Stimulated activated effector memory CD8-positive, alpha-beta T cell treated with anti-CD3 and anti-CD28 coated beads, Interleukin-12 subunit alpha, Interleukin-12 subunit beta, amount 100 ng/mL, for 72 hours (primary cell): ENCODE data around the gene SAMD4A.

Experiments used
- ATAC-seq: fragments of 150-1000 bp; cut with Tn5 transposase; 2 replicates; pipeline ENCODE4 v1.10.0; 2021
- DNase-seq, 2 donors: peaks; one replicate each; pipeline ENCODE4 v3.0.0; 2021 to 2022; ENCODE audit warnings: low spot score in 2 of 2
- H3K27ac Mint-ChIP-seq: one replicate; pipeline ENCODE4 v1.8.0; 2022; ENCODE audit warnings: mild to moderate bottlenecking, mixed read lengths
- H3K36me3 Mint-ChIP-seq: one replicate; pipeline ENCODE4 v1.8.0; 2022; ENCODE audit warnings: mild to moderate bottlenecking, mixed read lengths
- H3K4me1 Mint-ChIP-seq: one replicate; pipeline ENCODE4 v1.8.0; 2022; ENCODE audit warnings: mixed read lengths
- H3K4me3 Mint-ChIP-seq: one replicate; pipeline ENCODE4 v1.8.0; 2022; ENCODE audit warnings: mild to moderate bottlenecking, mixed read lengths
- H3K9me3 Mint-ChIP-seq: one replicate; pipeline ENCODE4 v1.8.0; 2022; ENCODE audit warnings: mixed read lengths

Gene SAMD4A

DNA sequence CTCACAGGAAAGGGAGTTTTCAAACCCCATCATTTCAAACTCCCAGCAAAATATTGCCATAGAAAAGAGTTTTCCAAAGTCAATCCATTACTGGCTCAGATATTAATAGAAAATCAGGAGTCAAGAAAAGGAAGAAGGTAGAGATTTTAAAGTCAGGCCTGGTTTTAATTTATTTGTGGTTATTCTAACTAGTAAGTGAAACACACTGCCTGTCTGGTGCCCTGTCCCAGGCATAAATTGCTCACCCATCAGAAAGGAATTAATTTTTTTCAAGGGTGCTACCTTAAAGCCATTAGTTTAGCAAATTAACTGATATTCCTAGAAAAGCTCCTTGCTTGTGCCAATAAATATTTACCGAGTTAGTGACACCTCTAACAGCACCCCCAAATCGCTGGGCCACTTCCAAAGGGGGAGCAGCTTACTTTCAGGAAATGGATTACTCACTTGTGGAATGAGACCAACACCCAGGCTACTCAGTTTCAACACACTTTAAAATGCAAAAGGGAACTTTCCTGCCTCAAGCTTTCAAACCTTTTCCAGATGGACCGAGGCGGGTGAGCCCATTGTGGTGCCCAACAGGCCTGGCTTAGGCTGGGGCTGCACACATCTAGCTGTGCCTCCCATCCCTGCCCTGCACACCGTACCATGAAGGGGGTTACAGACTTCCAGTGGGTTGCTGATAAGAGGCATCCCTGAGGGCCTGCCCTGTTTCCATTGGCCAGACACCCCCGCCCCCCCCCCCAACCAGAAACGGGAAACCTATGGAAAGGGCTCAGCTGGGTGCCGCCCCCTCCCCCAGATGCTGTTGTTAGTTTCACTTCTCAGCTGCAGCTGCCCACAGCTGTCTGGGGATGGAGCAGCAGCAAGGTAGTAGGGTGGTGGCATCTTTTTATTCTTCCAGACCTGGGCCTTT, 117.2 kb downstream of the SAMD4A start:
- H3K27ac Mint-ChIP-seq, result no peak overlapping the region

GRCh38 chr14:54685286-54685845, 118.4 kb downstream of the SAMD4A start:
- ATAC-seq, result peak; percentile 58
- H3K4me3 Mint-ChIP-seq, result no peak overlapping the region
- no peaks in the 10 kb centered on the region for H3K9me3 Mint-ChIP-seq
- H3K4me1 Mint-ChIP-seq, result peaks cover 30% of the 10 kb centered on the region
- peaks cover 6% of the 10 kb centered on the region for H3K36me3 Mint-ChIP-seq
- no peak for DNase-seq
- H3K27ac Mint-ChIP-seq, result no peak overlapping the region

More for the DNA sequence above, 117.2 kb downstream of the SAMD4A start:
- no peak for ATAC-seq
- peaks cover 30% of the 10 kb centered on the region for H3K4me1 Mint-ChIP-seq
- no peak overlapping the region for H3K4me3 Mint-ChIP-seq
- DNase-seq, result no peak
- H3K36me3 Mint-ChIP-seq, result no peaks in the 10 kb centered on the region
- H3K9me3 Mint-ChIP-seq, result no peaks in the 10 kb centered on the region

GRCh38 chr14:54686219-54686870, 119.4 kb downstream of the SAMD4A start:
- ATAC-seq (no peak), DNase-seq (no peak)
- no peak overlapping the region for H3K27ac Mint-ChIP-seq
- no peak overlapping the region for H3K4me3 Mint-ChIP-seq
- peaks cover 6% of the 10 kb centered on the region for H3K36me3 Mint-ChIP-seq
- H3K9me3 Mint-ChIP-seq, result no peaks in the 10 kb centered on the region
- peaks cover 30% of the 10 kb centered on the region for H3K4me1 Mint-ChIP-seq

DNA sequence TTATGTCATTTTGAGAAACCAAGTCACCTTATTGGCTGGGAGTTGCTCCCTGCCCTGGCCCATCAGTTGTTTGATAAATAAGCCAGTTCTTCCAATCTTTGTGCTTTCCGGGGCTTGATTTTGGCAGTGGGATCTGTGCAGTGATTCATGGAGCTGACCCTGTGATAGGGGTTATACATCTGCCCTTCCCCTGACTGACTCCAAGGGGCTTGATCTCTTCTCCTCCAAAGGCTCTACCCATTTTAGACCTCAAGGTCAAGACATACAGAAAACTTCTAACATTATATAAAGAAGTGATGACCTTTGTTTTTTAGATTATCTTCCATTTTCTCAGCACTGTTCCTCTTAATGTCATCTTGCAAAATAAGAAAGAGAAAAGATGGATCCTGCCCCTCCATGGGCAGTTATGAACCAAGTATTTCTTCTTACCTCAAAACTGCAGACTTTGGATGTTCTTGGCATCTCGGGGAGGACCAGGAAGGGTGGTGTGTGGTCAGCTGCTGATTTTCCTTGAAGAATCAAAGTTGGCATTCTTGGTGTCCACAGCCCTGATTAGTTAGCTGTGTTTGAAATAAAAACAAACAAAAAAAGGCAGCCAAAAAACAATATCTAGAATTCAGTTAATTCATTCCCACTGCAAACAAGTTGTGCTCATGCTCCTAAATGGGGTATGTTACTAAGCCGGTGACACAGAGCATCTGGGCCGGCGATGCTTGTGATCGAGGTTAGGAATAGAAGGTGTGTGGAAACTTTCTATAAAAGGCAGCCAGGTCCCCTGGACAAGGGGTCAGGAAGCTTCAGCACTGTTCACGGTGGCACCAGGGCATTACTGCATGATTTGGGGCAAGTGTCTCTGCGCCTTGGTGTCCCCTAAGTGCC, 120.2 kb downstream of the SAMD4A start:
- Mint-ChIP-seq H3K36me3 (peaks cover 6% of the 10 kb centered on the region), H3K4me1 (peaks cover 30% of the 10 kb centered on the region), H3K27ac (no peak overlapping the region), H3K9me3 (no peaks in the 10 kb centered on the region), H3K4me3 (no peak overlapping the region)
- no peak for ATAC-seq
- DNase-seq, result no peak

- ATAC-seq, result peak; percentile 25
- Mint-ChIP-seq H3K4me3 (no peak overlapping the region), H3K4me1 (peaks cover 30% of the 10 kb centered on the region), H3K36me3 (peaks cover 6% of the 10 kb centered on the region), H3K9me3 (no peaks in the 10 kb centered on the region), H3K27ac (no peak overlapping the region)
- no peak for DNase-seq
Measured at GRCh38 chr14:54687750-54688119, 120.8 kb downstream of the SAMD4A start.

DNA sequence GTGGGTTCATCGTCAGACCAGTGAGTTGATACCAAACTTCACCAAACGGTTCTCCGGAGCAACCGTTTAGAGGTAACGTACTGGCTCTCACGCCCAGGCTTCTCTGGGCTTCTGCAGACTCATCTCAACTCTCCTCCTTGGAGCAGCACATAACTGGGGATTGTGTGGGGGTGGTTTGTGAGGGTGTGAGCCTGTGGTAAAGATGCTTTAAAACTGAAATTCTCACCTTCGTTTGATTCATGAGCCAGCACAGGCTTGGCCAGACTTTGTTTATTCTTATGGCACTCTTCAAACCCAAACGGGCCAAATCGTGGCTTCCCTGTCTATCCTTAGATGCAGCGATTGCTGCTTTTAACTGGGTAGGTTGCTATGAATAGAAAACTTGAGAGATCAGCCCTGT, 121.3 kb downstream of the SAMD4A start:
- Mint-ChIP-seq H3K9me3 (no peaks in the 10 kb centered on the region), H3K27ac (no peak overlapping the region), H3K4me1 (peaks cover 30% of the 10 kb centered on the region), H3K4me3 (no peak overlapping the region), H3K36me3 (peaks cover 6% of the 10 kb centered on the region)
- DNase-seq, result no peak
- peak; percentile 89 for ATAC-seq

- Mint-ChIP-seq H3K4me1 (peaks cover 29% of the 10 kb centered on the region), H3K27ac (no peak overlapping the region), H3K36me3 (peaks cover 6% of the 10 kb centered on the region), H3K9me3 (no peaks in the 10 kb centered on the region), H3K4me3 (no peak overlapping the region)
- ATAC-seq (no peak), DNase-seq (no peak)
Measured at GRCh38 chr14:54689928-54690327, 123.0 kb downstream of the SAMD4A start.

DNA sequence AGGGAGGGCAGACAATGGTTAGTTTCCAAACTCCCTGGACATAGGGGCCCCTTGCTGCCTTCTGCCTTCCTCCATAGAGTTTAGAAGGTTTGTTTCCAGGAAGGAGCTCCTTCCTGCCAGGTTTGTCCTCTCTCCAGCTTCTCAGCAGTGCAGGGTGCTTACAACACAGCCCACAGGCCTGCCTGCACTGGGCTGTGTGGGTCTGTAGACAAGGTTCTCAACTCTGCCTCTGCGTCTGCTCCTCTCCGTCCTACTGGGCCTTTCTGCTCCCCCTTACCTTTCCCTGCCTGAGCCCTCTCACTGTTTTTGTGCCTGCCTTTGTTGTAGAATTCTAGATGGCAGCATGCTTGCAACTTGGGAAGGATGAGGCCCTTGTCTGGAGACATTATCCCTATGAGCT, 124.0 kb downstream of the SAMD4A start:
- ATAC-seq, result no peak
- Mint-ChIP-seq H3K36me3 (peaks cover 6% of the 10 kb centered on the region), H3K27ac (peak overlapping the region; percentile 29)

DNA sequence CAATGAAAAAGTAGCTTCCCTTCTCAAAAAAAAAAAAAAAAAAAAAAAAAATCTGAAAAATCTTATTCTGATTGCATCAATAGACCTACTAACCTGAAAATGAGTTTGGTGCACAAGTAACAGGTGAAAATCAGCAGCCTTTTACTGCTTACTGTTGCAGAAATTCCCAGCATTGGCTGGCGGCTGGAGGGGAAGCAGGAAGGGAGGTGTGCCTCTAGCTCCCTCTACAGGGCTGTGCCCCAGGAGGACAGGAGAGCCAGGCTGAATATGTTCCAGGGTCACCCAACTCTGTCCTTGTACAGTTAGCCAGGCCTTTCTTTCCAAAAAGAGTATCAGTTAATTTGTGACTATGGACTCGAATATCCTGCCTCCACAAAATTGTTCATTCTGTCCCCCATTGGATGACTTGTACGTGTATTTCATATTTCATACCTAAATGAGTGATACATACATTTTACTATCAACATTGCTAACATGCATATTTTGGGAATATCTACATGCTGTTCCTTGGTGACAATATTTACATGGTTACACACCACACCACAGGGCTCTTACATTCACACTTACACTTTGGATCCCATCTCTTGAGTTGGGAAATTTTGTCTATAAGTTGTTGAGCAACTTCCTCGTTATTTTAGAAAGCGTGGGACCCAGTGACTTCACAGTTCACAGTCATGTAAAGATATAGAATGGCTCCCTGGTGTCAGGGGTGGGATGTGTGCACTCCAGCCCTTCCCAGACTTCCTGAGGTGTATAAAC, 124.8 kb downstream of the SAMD4A start:
- Mint-ChIP-seq H3K4me3 (no peak overlapping the region), H3K9me3 (no peaks in the 10 kb centered on the region), H3K4me1 (peaks cover 19% of the 10 kb centered on the region), H3K36me3 (peaks cover 6% of the 10 kb centered on the region), H3K27ac (no peak overlapping the region)
- ATAC-seq (peak; percentile 64), DNase-seq (peak; percentile 23 to 69)

More for the DNA sequence above, 124.0 kb downstream of the SAMD4A start:
- Mint-ChIP-seq H3K9me3 (no peaks in the 10 kb centered on the region), H3K4me3 (no peak overlapping the region), H3K4me1 (peaks cover 20% of the 10 kb centered on the region)
- no peak for DNase-seq

GRCh38 chr14:54692284-54692772, 125.4 kb downstream of the SAMD4A start:
- no peak for ATAC-seq
- H3K27ac Mint-ChIP-seq, result no peak overlapping the region

DNA sequence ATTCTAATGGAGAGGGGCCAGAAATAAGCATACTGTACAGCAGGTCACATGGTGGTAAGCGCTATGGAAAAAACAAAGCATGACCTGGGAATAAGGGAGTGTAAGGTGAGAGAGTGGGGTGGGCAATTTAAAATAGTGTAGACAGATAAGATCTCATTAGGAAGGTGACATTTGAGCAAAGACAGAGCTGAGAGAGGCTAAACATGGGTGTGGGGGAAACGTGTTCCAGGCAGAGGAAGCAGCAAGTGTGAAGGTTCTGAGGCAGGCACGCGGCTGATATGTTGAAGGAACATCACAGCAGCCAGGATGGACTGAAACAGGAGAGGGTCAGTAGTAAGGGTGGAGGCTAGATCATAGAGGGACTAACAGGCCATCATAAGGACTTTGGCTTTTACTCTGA, 126.8 kb downstream of the SAMD4A start:
- peaks cover 6% of the 10 kb centered on the region for H3K36me3 Mint-ChIP-seq
- ATAC-seq (no peak), DNase-seq (no peak)
- no peak overlapping the region for H3K4me3 Mint-ChIP-seq
- no peak overlapping the region for H3K27ac Mint-ChIP-seq
- H3K4me1 Mint-ChIP-seq, result no peaks in the 10 kb centered on the region
- H3K9me3 Mint-ChIP-seq, result no peaks in the 10 kb centered on the region

More at GRCh38 chr14:54692284-54692772, 125.4 kb downstream of the SAMD4A start:
- Mint-ChIP-seq H3K4me1 (peaks cover 14% of the 10 kb centered on the region), H3K36me3 (peaks cover 6% of the 10 kb centered on the region), H3K9me3 (no peaks in the 10 kb centered on the region), H3K4me3 (no peak overlapping the region)
- no peak for DNase-seq

- Mint-ChIP-seq H3K4me3 (no peak overlapping the region), H3K36me3 (peaks cover under 1% of the 10 kb centered on the region), H3K9me3 (no peaks in the 10 kb centered on the region), H3K27ac (no peak overlapping the region), H3K4me1 (no peaks in the 10 kb centered on the region)
- ATAC-seq, result no peak
- DNase-seq, result no peak
Measured at GRCh38 chr14:54695196-54695595, 128.3 kb downstream of the SAMD4A start.

- Mint-ChIP-seq H3K4me1 (no peaks in the 10 kb centered on the region), H3K4me3 (no peak overlapping the region), H3K27ac (no peak overlapping the region), H3K9me3 (no peaks in the 10 kb centered on the region), H3K36me3 (no peaks in the 10 kb centered on the region)
- ATAC-seq, result no peak
- no peak for DNase-seq
Measured at GRCh38 chr14:54697001-54697400, 130.1 kb downstream of the SAMD4A start.

GRCh38 chr14:54697803-54698202, 130.9 kb downstream of the SAMD4A start:
- Mint-ChIP-seq H3K27ac (no peak overlapping the region), H3K36me3 (no peaks in the 10 kb centered on the region), H3K4me3 (no peak overlapping the region), H3K4me1 (no peaks in the 10 kb centered on the region), H3K9me3 (no peaks in the 10 kb centered on the region)
- DNase-seq (no peak), ATAC-seq (no peak)
